Loucy (cell line): Measurements from ENCODE around the gene SLC35A4.

ENCODE experiments used
- H2AFZ ChIP-seq: fragments of 200-600 bp; sonication (generic); 2 replicates; pipeline ENCODE4 v1.6.0; 2016; ENCODE audit warnings: antibody characterized with exemption, mild to moderate bottlenecking, low read length, moderate library complexity
- H3F3A ChIP-seq: fragments of 200-600 bp; 2 replicates; pipeline ENCODE4 v1.6.0; 2016; ENCODE audit warnings: antibody characterized with exemption, low read depth, mild to moderate bottlenecking
- H3K27me3 ChIP-seq: fragments of 200-600 bp; sonication (generic); 2 replicates; pipeline ENCODE4 v1.6.1; 2014; ENCODE audit warnings: low read length, mild to moderate bottlenecking; ENCODE audit not compliant: insufficient read depth, poor library complexity, severe bottlenecking
- H3K36me3 ChIP-seq: fragments of 200-600 bp; sonication (generic); 2 replicates; pipeline ENCODE4 v1.6.1; 2016; ENCODE audit warnings: low read length; ENCODE audit not compliant: insufficient read depth
- H3K4me1 ChIP-seq: fragments of 200-600 bp; sonication (generic); 2 replicates; pipeline ENCODE4 v1.5.1; 2014; ENCODE audit warnings: low read length, mild to moderate bottlenecking; ENCODE audit not compliant: insufficient read depth, poor library complexity, severe bottlenecking
- H3K4me2 ChIP-seq: fragments of 200-600 bp; sonication (generic); 2 replicates; pipeline ENCODE4 v1.6.0; 2014; ENCODE audit warnings: antibody characterized with exemption, low read length, low read depth, mild to moderate bottlenecking; ENCODE audit not compliant: poor library complexity, severe bottlenecking
- H3K4me3 ChIP-seq: fragments of 200-600 bp; sonication (generic); 2 replicates; pipeline ENCODE4 v1.5.1; 2014; ENCODE audit warnings: low read length, mild to moderate bottlenecking, mixed read lengths; ENCODE audit not compliant: poor library complexity, severe bottlenecking
- H3K79me2 ChIP-seq: fragments of 200-600 bp; sonication (generic); 2 replicates; pipeline ENCODE4 v1.6.1; 2014; ENCODE audit warnings: low read length; ENCODE audit not compliant: insufficient read depth
- H3K9ac ChIP-seq: fragments of 200-600 bp; sonication (generic); 2 replicates; pipeline ENCODE4 v1.6.0; 2014; ENCODE audit warnings: mild to moderate bottlenecking, low read depth, low read length, moderate library complexity; ENCODE audit not compliant: poor library complexity, severe bottlenecking
- H3K9me2 ChIP-seq: fragments of 200-600 bp; sonication (generic); replicated peaks from 2 replicates; pipeline ENCODE4 v1.6.1; 2016; ENCODE audit warnings: low read depth, low read length, mixed read lengths
- H3K9me3 ChIP-seq: fragments of 200-600 bp; sonication (generic); 2 replicates; pipeline ENCODE4 v1.6.1; 2014; ENCODE audit warnings: mild to moderate bottlenecking, antibody characterized with exemption, low read length, low read depth; ENCODE audit not compliant: insufficient read depth
- H4K20me1 ChIP-seq: fragments of 200-600 bp; sonication (generic); 2 replicates; pipeline ENCODE4 v1.6.0; 2014; ENCODE audit warnings: antibody characterized with exemption, low read length, mild to moderate bottlenecking; ENCODE audit not compliant: insufficient read depth, poor library complexity, severe bottlenecking
- EZH2phosphoT487 ChIP-seq: fragments of 200-600 bp; IDR thresholded peaks from 2 replicates; pipeline ENCODE4 v1.6.1; 2018; ENCODE audit warnings: antibody characterized with exemption, mild to moderate bottlenecking, moderate library complexity, borderline replicate concordance
- TF ChIP-seq, protein P1 (sequence below): fragments of 200-600 bp; sonication (generic); conservative IDR thresholded peaks from 2 replicates; pipeline ENCODE4 v1.5.1; 2014; ENCODE audit warnings: mild to moderate bottlenecking, antibody characterized with exemption, low read length

Gene SLC35A4

GRCh38 chr5:140570488-140570887 lies 5.9 kb downstream of the SLC35A4 start:
- Histone ChIP-seq H3K4me1 (peaks cover 13% of the 10 kb centered on the region), H3K9ac (no peak overlapping the region), H3K79me2 (peaks cover 20% of the 10 kb centered on the region), H2AFZ (no peak overlapping the region), H3F3A (no peaks in the 10 kb centered on the region), H3K9me2 (no peaks in the 10 kb centered on the region), H3K36me3 (peaks cover 3% of the 10 kb centered on the region; the same call in 1 of the 2 replicates), H4K20me1 (no peaks in the 10 kb centered on the region), H3K4me2 (no peak overlapping the region), H3K27me3 (no peaks in the 10 kb centered on the region), H3K4me3 (no peak overlapping the region), H3K9me3 (no peaks in the 10 kb centered on the region)
- TF ChIP-seq, protein P1, sequence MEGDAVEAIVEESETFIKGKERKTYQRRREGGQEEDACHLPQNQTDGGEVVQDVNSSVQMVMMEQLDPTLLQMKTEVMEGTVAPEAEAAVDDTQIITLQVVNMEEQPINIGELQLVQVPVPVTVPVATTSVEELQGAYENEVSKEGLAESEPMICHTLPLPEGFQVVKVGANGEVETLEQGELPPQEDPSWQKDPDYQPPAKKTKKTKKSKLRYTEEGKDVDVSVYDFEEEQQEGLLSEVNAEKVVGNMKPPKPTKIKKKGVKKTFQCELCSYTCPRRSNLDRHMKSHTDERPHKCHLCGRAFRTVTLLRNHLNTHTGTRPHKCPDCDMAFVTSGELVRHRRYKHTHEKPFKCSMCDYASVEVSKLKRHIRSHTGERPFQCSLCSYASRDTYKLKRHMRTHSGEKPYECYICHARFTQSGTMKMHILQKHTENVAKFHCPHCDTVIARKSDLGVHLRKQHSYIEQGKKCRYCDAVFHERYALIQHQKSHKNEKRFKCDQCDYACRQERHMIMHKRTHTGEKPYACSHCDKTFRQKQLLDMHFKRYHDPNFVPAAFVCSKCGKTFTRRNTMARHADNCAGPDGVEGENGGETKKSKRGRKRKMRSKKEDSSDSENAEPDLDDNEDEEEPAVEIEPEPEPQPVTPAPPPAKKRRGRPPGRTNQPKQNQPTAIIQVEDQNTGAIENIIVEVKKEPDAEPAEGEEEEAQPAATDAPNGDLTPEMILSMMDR: no peak
- no peak for TF ChIP-seq EZH2phosphoT487

DNA sequence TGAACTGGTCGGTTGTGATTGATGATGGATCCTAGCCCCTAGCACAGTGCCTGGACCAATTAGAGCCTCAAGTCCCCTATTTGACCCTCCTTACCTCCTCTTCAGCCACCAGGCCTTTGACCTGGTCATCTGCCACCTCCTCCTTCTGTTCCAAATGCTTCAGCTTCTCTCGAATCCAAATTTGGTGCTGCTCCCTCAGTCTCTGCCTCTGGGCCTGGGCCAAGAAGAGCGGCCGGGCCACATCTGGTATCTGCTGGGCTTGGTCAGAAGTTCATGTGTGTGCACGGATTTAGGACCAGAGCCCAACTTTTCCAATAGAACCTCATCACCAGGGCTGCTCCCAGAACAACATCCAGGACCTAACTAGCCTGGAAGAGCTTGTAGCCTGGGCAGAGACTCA lies 6.5 kb downstream of the SLC35A4 start:
- TF ChIP-seq EZH2phosphoT487: no peak
- TF ChIP-seq, protein P1: no peak
- H3K27me3 ChIP-seq: no peaks in the 10 kb centered on the region

DNA sequence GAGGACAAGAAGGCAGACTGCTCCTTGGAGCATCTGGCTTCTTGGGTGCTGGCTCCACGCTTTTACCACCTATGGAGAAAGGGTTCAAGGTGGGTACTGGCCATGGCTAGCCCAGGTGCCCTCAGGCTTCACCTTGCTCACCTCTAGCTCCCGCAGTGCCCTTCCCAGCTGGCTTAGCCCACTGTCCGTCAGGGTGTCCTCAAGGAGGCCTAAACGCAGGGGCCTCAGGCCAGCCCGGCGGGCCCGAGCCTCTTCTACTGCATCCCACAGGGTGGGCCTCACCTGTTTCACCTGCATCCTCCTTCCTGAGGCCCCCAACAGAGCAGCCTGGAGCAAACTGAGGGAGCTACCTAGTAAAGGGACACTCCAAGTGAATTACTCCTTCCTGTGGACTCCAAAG lies 9.1 kb downstream of the SLC35A4 start:
- no peak overlapping the region for H2AFZ ChIP-seq
- no peaks in the 10 kb centered on the region for H3K9me2 ChIP-seq
- H3K4me3 ChIP-seq: no peak overlapping the region
- TF ChIP-seq EZH2phosphoT487: no peak
- TF ChIP-seq, protein P1: no peak
- no peaks in the 10 kb centered on the region for H3K9me3 ChIP-seq
- no peaks in the 10 kb centered on the region for H3K36me3 ChIP-seq
- H3K27me3 ChIP-seq: no peaks in the 10 kb centered on the region
- H3K79me2 ChIP-seq: no peaks in the 10 kb centered on the region
- no peak overlapping the region for H3K9ac ChIP-seq
- H3K4me2 ChIP-seq: no peak overlapping the region
- H3F3A ChIP-seq: no peaks in the 10 kb centered on the region
- H4K20me1 ChIP-seq: no peaks in the 10 kb centered on the region
- H3K4me1 ChIP-seq: no peaks in the 10 kb centered on the region

More for the DNA sequence above, 6.5 kb downstream of the SLC35A4 start:
- peaks cover 3% of the 10 kb centered on the region; the same call in 1 of the 2 replicates for H3K36me3 ChIP-seq
- H3K4me1 ChIP-seq: peaks cover 7% of the 10 kb centered on the region
- no peaks in the 10 kb centered on the region for H4K20me1 ChIP-seq
- H3K79me2 ChIP-seq: peaks cover 14% of the 10 kb centered on the region
- no peaks in the 10 kb centered on the region for H3F3A ChIP-seq
- H3K9ac ChIP-seq: no peak overlapping the region
- H2AFZ ChIP-seq: no peak overlapping the region
- H3K9me3 ChIP-seq: no peaks in the 10 kb centered on the region
- no peak overlapping the region for H3K4me2 ChIP-seq
- no peaks in the 10 kb centered on the region for H3K9me2 ChIP-seq
- H3K4me3 ChIP-seq: no peak overlapping the region
